GM19023 (cell line): ENCODE measurements around the gene TRIP4.

Experiments used
- ATAC-seq: cut with Tn5 transposase; IDR thresholded peaks from one replicate; pipeline ENCODE4 v1.9.1; 2021; ENCODE audit warnings: mild to moderate bottlenecking, moderate library complexity; ENCODE audit not compliant: unreplicated experiment

Gene TRIP4

GRCh38 chr15:64443747-64444621 is 56.3 kb downstream of the TRIP4 start:
- no peak for ATAC-seq

GRCh38 chr15:64444836-64445235 is 57.2 kb downstream of the TRIP4 start:
- ATAC-seq, result no peak

GRCh38 chr15:64447536-64448315 is 60.1 kb downstream of the TRIP4 start:
- no peak for ATAC-seq

GRCh38 chr15:64452988-64453688 is 65.5 kb downstream of the TRIP4 start:
- ATAC-seq, result no peak

- no peak for ATAC-seq
Measured at GRCh38 chr15:64453689-64454037, 66.0 kb downstream of the TRIP4 start.

GRCh38 chr15:64454282-64454681 is 66.6 kb downstream of the TRIP4 start:
- no peak for ATAC-seq

- ATAC-seq, result no peak
Measured at GRCh38 chr15:64455961-64456371, 68.3 kb downstream of the TRIP4 start.

GRCh38 chr15:64456634-64457108 is 69.0 kb downstream of the TRIP4 start:
- no peak for ATAC-seq

GRCh38 chr15:64459066-64459781 is 71.6 kb downstream of the TRIP4 start:
- no peak for ATAC-seq

GRCh38 chr15:64460206-64460723 is 72.6 kb downstream of the TRIP4 start, which contains the start of gene ZNF609:
TSS of gene ZNF609 (plus strand) at chr15:64460578. CDS start at chr15:64499420, 38,842 bp downstream.
- no peak for ATAC-seq

GRCh38 chr15:64460724-64461720 is 73.4 kb downstream of the TRIP4 start:
- no peak for ATAC-seq

- ATAC-seq, result no peak
Measured at GRCh38 chr15:64461721-64462162, 74.1 kb downstream of the TRIP4 start.

- no peak for ATAC-seq
Measured at GRCh38 chr15:64462492-64462891, 74.9 kb downstream of the TRIP4 start.

GRCh38 chr15:64464276-64465005 is 76.8 kb downstream of the TRIP4 start:
- ATAC-seq, result no peak

- ATAC-seq, result no peak
Measured at GRCh38 chr15:64466408-64467141, 78.9 kb downstream of the TRIP4 start.

GRCh38 chr15:64472161-64472560 is 84.5 kb downstream of the TRIP4 start:
- ATAC-seq, result no peak

- no peak for ATAC-seq
Measured at GRCh38 chr15:64474846-64475245, 87.2 kb downstream of the TRIP4 start.

GRCh38 chr15:64476550-64476949 is 88.9 kb downstream of the TRIP4 start:
- ATAC-seq, result no peak
